Thyroid gland (tissue), 4 donors: ENCODE data around the gene LCT. TPM values are rescaled to one million over a fixed set of nuclear protein-coding genes. Genes with fewer than 3 reads are reported as not detected.

Experiments
- DNase-seq, 2 donors: peaks; one replicate each; pipeline ENCODE4 v3.0.0-alpha.2; 2019
- H3K27ac ChIP-seq, 3 donors: fragments of 200-600 bp; sonication (generic); 1 replicate in 2 of 3; 2 replicates in 1 of 3; pipeline ENCODE4 v1.5.1; 2016 to 2019; ENCODE audit warnings: mild to moderate bottlenecking in 1 of 3, moderate library complexity in 1 of 3
- H3K27me3 ChIP-seq: fragments of 200-600 bp; sonication (generic); one replicate; pipeline ENCODE4 v1.5.1; 2019
- H3K36me3 ChIP-seq, 2 donors: fragments of 200-600 bp; sonication (generic); one replicate each; pipeline ENCODE4 v1.5.1; 2016 to 2019
- H3K4me1 ChIP-seq, 2 donors: fragments of 200-600 bp; sonication (generic); one replicate each; pipeline ENCODE4 v1.5.1; 2017 to 2019
- H3K4me3 ChIP-seq, 3 donors: fragments of 200-600 bp; sonication (generic); replicated peaks in 1 of 3; 1 replicate in 2 of 3; 2 replicates in 1 of 3; pipeline ENCODE4 v1.5.1; 2016; ENCODE audit warnings: mild to moderate bottlenecking in 1 of 3
- H3K9me3 ChIP-seq: fragments of 200-600 bp; sonication (generic); one replicate; pipeline ENCODE4 v1.5.1; 2017
- POLR2A ChIP-seq, 2 donors: fragments of 450-650 bp; IDR thresholded peaks; one replicate each; pipeline ENCODE4 v1.6.1; 2017; ENCODE audit warnings: antibody characterized with exemption in 2 of 2, mild to moderate bottlenecking in 2 of 2, moderate library complexity in 1 of 2
- WGBS, 2 donors: methylation state at CpG; one replicate each; pipeline ENCODE4 v1.1.5; 2017; 5-methylcytosine and 5-hydroxymethylcytosine counted together
- intact Hi-C: fragments of 100-400 bp; cut with DNase I; formaldehyde crosslinking; loops from one replicate; pipeline ENCODE4 v1.15.1; 2023
- total RNA-seq, 4 donors: library from RNA; depleted of rRNA; stranded (reverse); fragments of >200 nt; gene quantifications; one replicate each; pipeline ENCODE4 v1.2.3, GENCODE V29; 2016
- TF ChIP-seq, protein P1 (sequence below), 6 experiments: fragments of 200-600 bp in 3 of 6; fragments of 450-650 bp in 3 of 6; sonication (generic) in 3 of 6; IDR thresholded peaks; one replicate each; pipeline ENCODE4 v1.5.1; 2016 to 2019; ENCODE audit warnings: antibody characterized with exemption in 6 of 6, mild to moderate bottlenecking in 2 of 6, inconsistent platforms in 1 of 6, moderate library complexity in 1 of 6

The LCT gene
- total RNA-seq, 4 donors from 2014 or later, result 0.24 TPM; not detected in 3

- Histone ChIP-seq H3K9me3 (no peaks in the 10 kb centered on the region), H3K27ac (no peak overlapping the region), H3K4me3 (no peak overlapping the region), H3K4me1 (no peaks in the 10 kb centered on the region), H3K36me3 (no peaks in the 10 kb centered on the region), H3K27me3 (no peaks in the 10 kb centered on the region)
- WGBS, 2 donors, result 92 to 94% methylated on average over 6 of the region's 6 CpGs
- no peak for DNase-seq
- intact Hi-C loops, result no loop called here
- TF ChIP-seq, protein P1, sequence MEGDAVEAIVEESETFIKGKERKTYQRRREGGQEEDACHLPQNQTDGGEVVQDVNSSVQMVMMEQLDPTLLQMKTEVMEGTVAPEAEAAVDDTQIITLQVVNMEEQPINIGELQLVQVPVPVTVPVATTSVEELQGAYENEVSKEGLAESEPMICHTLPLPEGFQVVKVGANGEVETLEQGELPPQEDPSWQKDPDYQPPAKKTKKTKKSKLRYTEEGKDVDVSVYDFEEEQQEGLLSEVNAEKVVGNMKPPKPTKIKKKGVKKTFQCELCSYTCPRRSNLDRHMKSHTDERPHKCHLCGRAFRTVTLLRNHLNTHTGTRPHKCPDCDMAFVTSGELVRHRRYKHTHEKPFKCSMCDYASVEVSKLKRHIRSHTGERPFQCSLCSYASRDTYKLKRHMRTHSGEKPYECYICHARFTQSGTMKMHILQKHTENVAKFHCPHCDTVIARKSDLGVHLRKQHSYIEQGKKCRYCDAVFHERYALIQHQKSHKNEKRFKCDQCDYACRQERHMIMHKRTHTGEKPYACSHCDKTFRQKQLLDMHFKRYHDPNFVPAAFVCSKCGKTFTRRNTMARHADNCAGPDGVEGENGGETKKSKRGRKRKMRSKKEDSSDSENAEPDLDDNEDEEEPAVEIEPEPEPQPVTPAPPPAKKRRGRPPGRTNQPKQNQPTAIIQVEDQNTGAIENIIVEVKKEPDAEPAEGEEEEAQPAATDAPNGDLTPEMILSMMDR (IDR thresholded peaks at IDR 0.05), result no peak
- TF ChIP-seq POLR2A (IDR thresholded peaks at IDR 0.05), result no peak
These were observed 10.4 kb downstream of the LCT start for GRCh38 chr2:135826544-135826943.

DNA sequence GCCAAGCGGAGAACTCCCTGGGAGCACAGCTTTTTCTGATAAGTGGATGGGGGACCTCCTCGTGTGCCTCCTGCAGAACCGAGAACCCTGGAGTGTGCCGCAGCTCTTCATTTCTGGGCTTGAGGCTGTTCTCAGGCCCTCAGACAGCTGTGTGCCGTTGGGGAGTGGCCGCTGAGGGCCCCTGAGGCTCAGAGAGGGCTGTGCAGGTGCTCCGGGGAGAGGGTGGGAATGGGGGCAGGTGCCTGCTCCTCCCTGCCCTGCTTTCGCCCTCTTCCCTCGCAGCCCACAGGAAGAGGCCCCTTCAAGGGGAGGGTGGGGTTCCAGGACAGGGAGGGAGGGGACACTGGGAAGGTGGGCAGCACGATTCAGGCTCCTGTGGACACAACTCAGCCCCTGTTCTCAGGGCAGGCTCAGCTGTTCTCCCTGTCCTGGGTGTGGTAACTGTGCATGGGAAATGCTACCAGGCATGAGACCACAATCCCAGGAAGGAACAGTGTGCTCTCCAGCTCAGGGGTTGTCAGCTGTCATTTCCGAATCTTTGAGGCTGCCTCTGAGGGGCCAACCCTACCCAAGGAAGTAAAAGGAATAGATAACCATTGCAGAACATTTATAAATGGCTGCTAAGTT lies 11.3 kb downstream of the LCT start:
- intact Hi-C loops, result no loop called here
- no peaks in the 10 kb centered on the region for H3K36me3 ChIP-seq
- H3K4me1 ChIP-seq, result no peaks in the 10 kb centered on the region
- no peaks in the 10 kb centered on the region for H3K27me3 ChIP-seq
- no peak overlapping the region for H3K27ac ChIP-seq
- no peak overlapping the region for H3K4me3 ChIP-seq
- TF ChIP-seq, protein P1 (IDR thresholded peaks at IDR 0.05), result no peak
- TF ChIP-seq POLR2A (IDR thresholded peaks at IDR 0.05), result no peak
- WGBS, 2 donors, result 33 to 46% methylated on average over 2 to 10 of the region's 11 CpGs
- no peaks in the 10 kb centered on the region for H3K9me3 ChIP-seq
- DNase-seq, result no peak

GRCh38 chr2:135825131-135825530 lies 11.9 kb downstream of the LCT start:
- Histone ChIP-seq H3K4me3 (no peak overlapping the region), H3K9me3 (no peaks in the 10 kb centered on the region), H3K27me3 (no peaks in the 10 kb centered on the region), H3K4me1 (no peaks in the 10 kb centered on the region), H3K36me3 (no peaks in the 10 kb centered on the region), H3K27ac (no peak overlapping the region)
- TF ChIP-seq, protein P1 (IDR thresholded peaks at IDR 0.05), result no peak
- TF ChIP-seq POLR2A (IDR thresholded peaks at IDR 0.05), result no peak
- DNase-seq, result no peak
- intact Hi-C loops, result no loop called here
- WGBS, 2 donors, result 72 to 81% methylated on average over 8 to 9 of the region's 9 CpGs

DNA sequence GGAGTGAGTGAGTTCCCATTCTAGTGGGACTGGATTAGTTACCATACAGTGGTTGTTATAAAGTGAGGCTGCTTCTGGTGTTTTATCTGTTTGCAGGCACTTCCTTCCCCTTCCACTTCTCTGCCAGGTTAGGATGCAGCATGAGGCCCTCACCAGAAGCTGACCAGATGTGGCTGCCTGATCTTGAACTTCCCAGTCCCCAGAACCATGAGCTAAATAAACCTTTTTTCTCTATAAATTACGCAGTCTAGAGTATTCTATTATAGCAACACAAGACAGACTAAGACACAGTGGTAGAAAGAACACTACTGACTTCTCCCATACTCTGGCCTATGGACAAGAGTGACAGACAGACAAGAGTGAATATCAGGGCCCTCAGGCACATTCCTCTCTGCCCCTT lies 14.1 kb downstream of the LCT start:
- Histone ChIP-seq H3K4me1 (no peaks in the 10 kb centered on the region), H3K27me3 (no peaks in the 10 kb centered on the region), H3K27ac (no peak overlapping the region), H3K9me3 (no peaks in the 10 kb centered on the region), H3K4me3 (no peak overlapping the region), H3K36me3 (no peaks in the 10 kb centered on the region)
- WGBS, 2 donors, result 95 to 96% methylated on average over 1 of the region's 1 CpG
- intact Hi-C loops, result no loop called here
- DNase-seq, result no peak
- TF ChIP-seq POLR2A (IDR thresholded peaks at IDR 0.05), result no peak
- TF ChIP-seq, protein P1 (IDR thresholded peaks at IDR 0.05), result no peak

GRCh38 chr2:135821190-135821589 lies 15.8 kb downstream of the LCT start:
- TF ChIP-seq, protein P1 (IDR thresholded peaks at IDR 0.05), result no peak
- TF ChIP-seq POLR2A (IDR thresholded peaks at IDR 0.05), result no peak
- no peak overlapping the region for H3K27ac ChIP-seq
- WGBS, 2 donors, result 100% methylated on average over 2 of the region's 2 CpGs
- no peaks in the 10 kb centered on the region for H3K36me3 ChIP-seq
- H3K27me3 ChIP-seq, result no peaks in the 10 kb centered on the region
- no peak for DNase-seq
- no peaks in the 10 kb centered on the region for H3K4me1 ChIP-seq
- intact Hi-C loops, result no loop called here
- no peaks in the 10 kb centered on the region for H3K9me3 ChIP-seq
- no peak overlapping the region for H3K4me3 ChIP-seq
